ENCODE data around the gene NHP2.

The NHP2 gene

GRCh38 chr5:178123966-178124925, 29.4 kb downstream of the NHP2 start:
- DNase-seq (ENCODE audit: low read depth) = no peak
- TF ChIP-seq CTCF (IDR thresholded peaks at IDR 0.05; ENCODE audit: insufficient read depth, low read depth, low read length, missing control alignments) = no peak
- H3K4me3 ChIP-seq (ENCODE audit: low read depth, low read length) = no peak overlapping the region

GRCh38 chr5:178123094-178123965, 30.4 kb downstream of the NHP2 start:
- no peak for TF ChIP-seq CTCF (IDR thresholded peaks at IDR 0.05; ENCODE audit: insufficient read depth, low read depth, low read length, missing control alignments)
- DNase-seq (ENCODE audit: low read depth) = no peak
- no peak overlapping the region for H3K4me3 ChIP-seq (ENCODE audit: low read depth, low read length)

- TF ChIP-seq CTCF (IDR thresholded peaks at IDR 0.05; ENCODE audit: insufficient read depth, low read depth, low read length, missing control alignments) = no peak
Observed at GRCh38 chr5:178122346-178122745, 31.3 kb downstream of the NHP2 start.

GRCh38 chr5:178121391-178122276, 32.1 kb downstream of the NHP2 start:
- no peak for DNase-seq (ENCODE audit: low read depth)
- no peak for TF ChIP-seq CTCF (IDR thresholded peaks at IDR 0.05; ENCODE audit: insufficient read depth, low read depth, low read length, missing control alignments)
- H3K4me3 ChIP-seq (ENCODE audit: low read depth, low read length) = no peak overlapping the region

More at GRCh38 chr5:178122346-178122745, 31.3 kb downstream of the NHP2 start:
- no peak for DNase-seq (ENCODE audit: low read depth)
- H3K4me3 ChIP-seq (ENCODE audit: low read depth, low read length) = no peak overlapping the region

DNA sequence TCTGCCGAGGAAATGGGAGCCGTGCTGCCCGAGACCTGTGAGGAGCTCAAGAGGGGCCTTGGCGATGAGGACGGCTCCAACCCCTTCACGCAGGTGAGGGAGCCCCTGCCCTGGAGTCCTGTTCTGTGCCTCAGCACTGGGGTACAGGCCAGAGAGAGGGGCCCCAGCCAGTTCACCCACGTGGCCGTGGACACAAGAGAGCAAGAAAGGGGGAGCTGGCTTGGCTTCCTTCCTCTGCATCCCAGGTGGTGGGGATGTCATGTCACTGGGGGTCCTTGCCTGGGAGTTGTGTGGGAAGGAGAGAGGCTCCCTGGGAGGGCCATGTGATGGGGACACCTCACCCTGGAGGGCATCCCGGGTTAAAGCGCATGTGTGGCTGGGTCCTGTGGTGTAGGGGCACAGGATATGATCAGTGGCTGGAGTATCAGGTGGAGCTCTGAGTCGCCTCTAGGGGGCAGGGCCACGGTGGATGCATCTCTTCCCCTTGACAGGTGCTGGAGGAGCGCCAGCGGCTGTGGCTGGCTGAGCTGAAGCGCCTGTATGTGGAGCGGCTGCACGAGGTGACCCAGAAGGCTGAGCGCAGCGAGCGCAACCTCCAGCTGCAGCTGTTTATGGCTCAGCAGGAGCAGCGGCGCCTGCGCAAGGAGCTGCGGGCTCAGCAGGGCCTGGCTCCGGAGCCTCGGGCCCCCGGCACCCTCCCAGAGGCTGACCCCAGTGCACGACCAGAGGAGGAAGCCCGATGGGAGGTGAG, 32.9 kb downstream of the NHP2 start:
- TF ChIP-seq CTCF (IDR thresholded peaks at IDR 0.05; ENCODE audit: insufficient read depth, low read depth, low read length, missing control alignments) = peak; percentile 77
- DNase-seq (ENCODE audit: low read depth) = peak; percentile 96
- no peak overlapping the region for H3K4me3 ChIP-seq (ENCODE audit: low read depth, low read length)
